ENCODE results near the gene ASB13.

Gene ASB13

DNA sequence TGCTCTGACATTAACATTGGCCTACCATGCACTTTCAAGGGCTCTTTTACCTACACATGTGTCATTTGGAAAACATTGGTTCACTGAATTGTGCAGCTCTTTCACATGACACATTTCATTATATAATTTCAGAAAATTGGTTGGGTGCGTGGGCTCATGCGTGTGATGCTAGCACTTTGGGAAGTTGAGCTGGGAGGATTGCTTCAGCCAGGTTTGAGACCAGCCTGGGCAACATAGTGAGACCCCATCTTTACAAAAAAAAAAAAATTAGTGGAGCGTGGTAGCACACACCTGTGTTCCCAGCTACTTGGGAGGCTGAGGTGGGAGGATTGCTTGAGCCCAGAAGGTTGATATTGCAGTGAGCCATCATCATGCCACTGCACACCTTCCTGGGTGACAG lies 22.2 kb upstream of the ASB13 start:
- ChIA-PET CTCF (interaction anchor here (0.7 to 1.0 kb wide), 2 partner anchors 123 to 774 kb away, joined by 3 to 4 read pairs; no protein-coding TSS in a partner anchor), POLR2A (interaction anchor here (0.7 to 1.1 kb wide), 2 partner anchors 14 to 125 kb away, joined by 3 read pairs; partner anchors contain the start of gene GDI2)
- TF ChIP-seq, protein P1, sequence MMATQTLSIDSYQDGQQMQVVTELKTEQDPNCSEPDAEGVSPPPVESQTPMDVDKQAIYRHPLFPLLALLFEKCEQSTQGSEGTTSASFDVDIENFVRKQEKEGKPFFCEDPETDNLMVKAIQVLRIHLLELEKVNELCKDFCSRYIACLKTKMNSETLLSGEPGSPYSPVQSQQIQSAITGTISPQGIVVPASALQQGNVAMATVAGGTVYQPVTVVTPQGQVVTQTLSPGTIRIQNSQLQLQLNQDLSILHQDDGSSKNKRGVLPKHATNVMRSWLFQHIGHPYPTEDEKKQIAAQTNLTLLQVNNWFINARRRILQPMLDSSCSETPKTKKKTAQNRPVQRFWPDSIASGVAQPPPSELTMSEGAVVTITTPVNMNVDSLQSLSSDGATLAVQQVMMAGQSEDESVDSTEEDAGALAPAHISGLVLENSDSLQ (IDR thresholded peaks at IDR 0.05): no peak
- TF ChIP-seq BHLHE40 (IDR thresholded peaks at IDR 0.05; ENCODE audit: borderline replicate concordance): no peak
- DNase-seq (ENCODE audit: extremely low spot score): no peak

DNA sequence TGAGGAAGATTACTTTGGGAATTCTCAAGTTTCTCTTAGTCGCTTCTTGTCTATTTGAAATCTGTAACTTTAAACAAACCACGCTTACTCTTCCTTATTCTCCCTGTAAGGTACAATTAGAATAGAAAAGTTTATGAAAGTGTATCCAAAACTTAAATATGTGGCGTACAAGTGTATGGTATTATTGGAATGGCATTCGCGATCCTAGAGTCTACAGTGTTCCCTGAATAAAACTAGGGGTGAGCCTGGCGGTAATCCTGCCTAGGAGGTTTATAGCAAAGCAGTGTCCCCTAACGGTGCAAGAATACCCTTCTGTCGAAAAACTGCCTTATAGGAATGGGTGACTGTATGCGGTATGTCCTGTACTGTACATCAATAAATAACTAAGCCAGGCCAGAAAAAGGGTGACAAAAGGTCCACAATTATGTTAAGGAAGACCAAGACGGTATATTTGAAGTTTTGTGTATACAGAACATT lies 19.4 kb upstream of the ASB13 start:
- DNase-seq (ENCODE audit: extremely low spot score): no peak
- POLR2A ChIA-PET: no interaction called here
- CTCF ChIA-PET: no interaction called here
- no peak for TF ChIP-seq BHLHE40 (IDR thresholded peaks at IDR 0.05; ENCODE audit: borderline replicate concordance)

DNA sequence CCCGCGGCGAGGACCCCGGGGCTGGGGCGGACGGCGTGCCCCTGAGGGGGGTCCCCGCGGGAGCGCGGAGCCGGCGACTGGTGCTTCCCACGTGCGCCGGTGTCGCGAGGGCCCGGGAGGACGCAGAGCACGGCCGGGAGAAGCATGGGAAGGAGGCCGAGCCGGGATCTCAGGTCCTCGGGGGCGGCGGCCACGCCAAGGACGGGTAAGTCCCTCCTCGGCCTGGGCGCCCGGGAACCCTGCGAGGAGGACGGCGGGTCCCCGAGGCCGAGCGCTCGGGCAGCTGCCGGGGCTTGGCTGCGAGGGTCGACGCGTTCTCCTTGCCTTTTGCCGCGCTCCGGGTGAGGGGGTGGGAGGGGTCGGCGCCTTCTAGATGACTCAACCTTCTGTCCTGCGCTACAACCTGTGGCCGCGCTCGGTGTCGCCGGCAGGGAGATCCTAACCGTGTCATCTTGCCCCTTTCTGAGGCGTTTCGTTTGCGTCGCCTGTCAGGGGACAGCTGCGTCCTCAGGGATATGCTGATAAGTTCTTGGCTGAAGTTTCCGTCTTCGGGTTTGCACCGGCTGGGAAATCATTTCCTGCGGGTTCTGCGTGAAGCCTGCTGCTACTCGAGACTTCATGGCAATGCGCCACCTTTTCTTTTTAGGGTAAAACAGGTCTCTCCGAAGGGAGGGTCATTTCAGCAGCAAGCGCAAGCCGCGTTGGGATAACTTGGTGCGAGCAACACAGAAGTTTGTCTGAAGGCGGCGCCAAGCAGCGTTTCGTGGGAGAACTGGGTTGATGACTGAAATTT lies 18.8 kb upstream of the ASB13 start:
- POLR2A ChIA-PET: interaction anchor here (0.6 to 1.3 kb wide), 3 partner anchors 15 to 91 kb away, joined by 3 read pairs; no protein-coding TSS in a partner anchor
- peak; percentile 49 for DNase-seq (ENCODE audit: extremely low spot score)
- TF ChIP-seq ELF4 (IDR thresholded peaks at IDR 0.05): no peak
- no peak for TF ChIP-seq NFRKB (IDR thresholded peaks at IDR 0.05)
- TF ChIP-seq FOXA1 (IDR thresholded peaks at IDR 0.05): no peak
- TF ChIP-seq, protein P1 (IDR thresholded peaks at IDR 0.05): peak; percentile 20; the same call in 1 of the 2 replicates
- TF ChIP-seq HDGF (IDR thresholded peaks at IDR 0.05; ENCODE audit: borderline replicate concordance): no peak
- no peak for TF ChIP-seq SUZ12 (IDR thresholded peaks at IDR 0.05)
- TF ChIP-seq LEF1 (IDR thresholded peaks at IDR 0.05; ENCODE audit: borderline replicate concordance): 0 out of 2 replicates have a peak, but pooled peaks have one; percentile 45
- TF ChIP-seq FOXM1 (IDR thresholded peaks at IDR 0.05; ENCODE audit: borderline replicate concordance): 0 out of 2 replicates have a peak, but pooled peaks have one; percentile 35
- TF ChIP-seq FOXK2 (IDR thresholded peaks at IDR 0.05): no peak
- no peak for TF ChIP-seq TARDBP (IDR thresholded peaks at IDR 0.05)
- peak; percentile 53 for TF ChIP-seq L3MBTL2 (conservative IDR thresholded peaks at IDR 0.05)
- no peak for TF ChIP-seq CTBP1 (IDR thresholded peaks at IDR 0.05; ENCODE audit: borderline replicate concordance)
- TF ChIP-seq ARNT (IDR thresholded peaks at IDR 0.05): no peak
- TF ChIP-seq ZNF384 (IDR thresholded peaks at IDR 0.05): no peak
- no peak for TF ChIP-seq BHLHE40 (IDR thresholded peaks at IDR 0.05; ENCODE audit: borderline replicate concordance)
- TF ChIP-seq SP1 (IDR thresholded peaks at IDR 0.05): no peak
- CTCF ChIA-PET: no interaction called here

DNA sequence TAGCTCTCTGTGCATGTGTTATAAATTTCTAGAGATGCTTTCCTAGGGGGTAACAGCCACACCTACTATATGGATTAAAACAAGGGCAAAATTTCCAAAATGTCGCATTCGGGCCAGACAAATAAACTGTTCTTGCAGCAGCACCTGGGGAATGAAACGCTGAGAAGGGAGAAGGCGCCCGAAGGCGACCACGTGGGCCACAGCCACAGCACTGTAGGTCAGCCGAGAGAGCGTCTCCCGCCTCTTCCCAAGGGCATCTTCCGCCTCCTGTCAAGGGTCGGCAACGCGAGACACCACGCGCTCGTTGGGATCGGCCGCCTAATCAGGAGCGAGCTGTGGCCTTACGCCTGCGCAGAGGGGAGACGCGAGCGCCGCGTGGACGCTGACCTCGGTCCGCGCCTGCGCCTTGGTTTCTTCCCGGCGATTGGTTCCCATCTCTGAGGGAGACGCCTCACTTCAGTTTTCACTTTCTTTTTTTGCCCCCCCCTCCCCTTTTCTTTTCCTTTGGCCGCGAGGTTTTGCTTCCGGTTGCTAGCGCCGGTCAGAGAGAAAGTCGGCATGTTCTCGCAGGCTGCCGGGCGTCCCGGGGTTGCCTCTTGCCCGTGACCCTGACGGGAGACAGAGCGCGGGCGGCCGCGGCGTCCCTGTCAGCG lies 18.0 kb upstream of the ASB13 start, which contains the start of gene TASOR2:
TSS of gene TASOR2 (plus strand) at position 521 of the 653 bp plus-strand sequence. CDS start 35,805 bp downstream, outside the sequence.
- TF ChIP-seq FOXK2 (IDR thresholded peaks at IDR 0.05): no peak
- TF ChIP-seq L3MBTL2 (conservative IDR thresholded peaks at IDR 0.05): peak; percentile 100
- CTCF ChIA-PET: no interaction called here
- DNase-seq (ENCODE audit: extremely low spot score): peak; percentile 97
- POLR2A ChIA-PET: interaction anchor here (0.6 to 1.3 kb wide), 3 partner anchors 14 to 90 kb away, joined by 3 read pairs; no protein-coding TSS in a partner anchor

DNA sequence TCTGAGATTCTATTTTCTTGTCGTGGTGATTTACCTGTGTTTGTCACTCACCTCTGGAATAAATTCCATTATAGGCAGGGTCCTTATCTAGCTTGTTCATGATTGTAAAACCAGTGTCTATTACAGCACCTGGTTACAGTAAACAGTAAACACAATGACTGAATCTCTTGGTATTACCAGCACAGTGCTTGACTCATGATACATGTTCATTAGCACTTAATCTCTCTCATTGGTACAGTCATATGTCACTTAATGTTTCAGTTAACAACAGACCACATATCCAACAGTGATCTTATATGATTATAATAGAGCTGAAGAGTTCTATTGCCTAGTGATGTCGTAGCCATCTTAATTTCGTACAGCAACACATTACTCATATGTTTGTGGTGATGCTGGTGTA lies 16.7 kb upstream of the ASB13 start:
- ChIA-PET CTCF (interaction anchor here (0.6 kb wide), 1 partner anchor 9 kb away, joined by 3 read pairs; no protein-coding TSS in a partner anchor), POLR2A (no interaction called here)
- no peak for DNase-seq (ENCODE audit: extremely low spot score)
- no peak for TF ChIP-seq BHLHE40 (IDR thresholded peaks at IDR 0.05; ENCODE audit: borderline replicate concordance)
- TF ChIP-seq FOXK2 (IDR thresholded peaks at IDR 0.05): no peak

DNA sequence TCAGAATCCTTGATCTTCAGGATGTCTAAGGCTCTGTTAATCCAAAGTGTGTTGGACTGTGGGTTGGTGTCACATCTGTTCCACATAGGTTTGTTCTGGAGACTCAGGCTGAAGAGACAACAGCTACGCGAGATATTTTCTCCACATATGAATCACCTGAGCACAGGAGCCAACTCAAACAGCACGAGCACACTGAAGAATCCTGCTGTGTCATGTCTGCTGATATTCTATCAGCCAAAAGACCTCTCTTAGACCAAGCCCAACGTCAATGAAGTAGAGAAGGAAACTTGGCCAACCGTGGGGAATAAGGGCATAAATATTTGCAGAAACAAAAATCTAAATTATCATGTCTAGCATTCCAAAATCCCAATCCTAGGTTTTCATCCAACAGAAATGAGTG lies 15.5 kb upstream of the ASB13 start:
- TF ChIP-seq CTBP1 (IDR thresholded peaks at IDR 0.05; ENCODE audit: borderline replicate concordance): no peak
- no peak for TF ChIP-seq ELF4 (IDR thresholded peaks at IDR 0.05)
- ChIA-PET CTCF (no interaction called here), POLR2A (interaction anchor here (1.0 kb wide), 1 partner anchor 11 kb away, joined by 5 read pairs; no protein-coding TSS in a partner anchor)
- no peak for DNase-seq (ENCODE audit: extremely low spot score)

DNA sequence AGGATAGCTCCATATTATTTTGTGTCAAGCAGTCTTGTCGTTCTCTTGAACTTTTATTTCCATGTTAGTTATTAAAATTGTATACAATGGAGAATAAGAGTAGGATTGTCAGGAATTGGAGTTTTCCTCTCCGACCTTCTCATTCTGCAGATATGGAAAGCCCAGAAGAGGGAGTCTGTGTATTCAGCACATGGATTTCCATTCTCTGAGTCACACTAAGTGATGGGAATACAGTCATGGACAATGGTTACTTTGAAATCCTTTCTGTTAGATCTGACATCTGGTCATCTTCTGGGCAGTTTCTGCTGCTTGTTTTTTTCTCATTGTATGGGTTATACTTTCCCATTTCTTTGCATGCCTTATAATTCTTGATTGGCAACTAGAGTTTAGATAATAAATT lies 13.2 kb upstream of the ASB13 start:
- DNase-seq (ENCODE audit: extremely low spot score): no peak
- ChIA-PET POLR2A (no interaction called here), CTCF (no interaction called here)
- TF ChIP-seq ELF4 (IDR thresholded peaks at IDR 0.05): no peak
- TF ChIP-seq CTBP1 (IDR thresholded peaks at IDR 0.05; ENCODE audit: borderline replicate concordance): no peak
- no peak for TF ChIP-seq TARDBP (IDR thresholded peaks at IDR 0.05)
- no peak for TF ChIP-seq ZNF384 (IDR thresholded peaks at IDR 0.05)
- TF ChIP-seq, protein P1 (IDR thresholded peaks at IDR 0.05): no peak
- no peak for TF ChIP-seq LEF1 (IDR thresholded peaks at IDR 0.05; ENCODE audit: borderline replicate concordance)
- TF ChIP-seq FOXK2 (IDR thresholded peaks at IDR 0.05): no peak
- TF ChIP-seq BHLHE40 (IDR thresholded peaks at IDR 0.05; ENCODE audit: borderline replicate concordance): no peak
- no peak for TF ChIP-seq ARNT (IDR thresholded peaks at IDR 0.05)
- no peak for TF ChIP-seq L3MBTL2 (conservative IDR thresholded peaks at IDR 0.05)
- no peak for TF ChIP-seq NFRKB (IDR thresholded peaks at IDR 0.05)
- no peak for TF ChIP-seq FOXA1 (IDR thresholded peaks at IDR 0.05)
- no peak for TF ChIP-seq SP1 (IDR thresholded peaks at IDR 0.05)
- TF ChIP-seq SUZ12 (IDR thresholded peaks at IDR 0.05): no peak
- no peak for TF ChIP-seq HDGF (IDR thresholded peaks at IDR 0.05; ENCODE audit: borderline replicate concordance)
- TF ChIP-seq FOXM1 (IDR thresholded peaks at IDR 0.05; ENCODE audit: borderline replicate concordance): no peak
